ENCODE measurements around the gene DNAI7. TPM values are rescaled to one million over a fixed set of nuclear protein-coding genes. Genes with fewer than 3 reads are reported as not detected.
A peak's percentile ranks its signal among the peaks of the same experiment; 100 is the strongest.

Gene DNAI7, protein sequence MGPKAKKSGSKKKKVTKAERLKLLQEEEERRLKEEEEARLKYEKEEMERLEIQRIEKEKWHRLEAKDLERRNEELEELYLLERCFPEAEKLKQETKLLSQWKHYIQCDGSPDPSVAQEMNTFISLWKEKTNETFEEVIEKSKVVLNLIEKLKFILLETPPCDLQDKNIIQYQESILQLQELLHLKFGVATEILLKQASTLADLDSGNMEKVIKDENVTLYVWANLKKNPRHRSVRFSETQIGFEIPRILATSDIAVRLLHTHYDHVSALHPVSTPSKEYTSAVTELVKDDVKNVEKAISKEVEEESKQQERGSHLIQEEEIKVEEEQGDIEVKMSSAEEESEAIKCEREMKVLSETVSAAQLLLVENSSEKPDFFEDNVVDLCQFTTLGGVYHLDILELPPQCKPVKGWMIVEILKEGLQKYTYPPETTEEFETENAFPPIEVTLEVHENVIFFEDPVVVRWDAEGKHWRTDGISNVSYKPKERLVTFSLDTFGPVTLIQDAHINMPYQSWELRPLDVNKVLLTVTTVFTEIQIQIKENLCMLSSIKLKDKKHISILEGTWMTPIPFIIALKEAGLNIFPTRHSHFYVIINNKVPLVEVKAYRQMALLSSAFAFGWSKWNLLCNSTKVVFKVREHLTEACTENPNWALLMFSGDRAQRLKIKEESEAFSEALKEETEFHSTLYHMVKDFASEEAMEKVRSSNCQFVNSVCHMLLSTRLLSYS
- total RNA-seq, result 0.42 TPM
- polyA plus RNA-seq, result 1.1 TPM
- long read RNA-seq, donor 1, result 0 reads
- long read RNA-seq, donor 2, result 0 reads
- long read RNA-seq, donor 3, partial matches to known transcripts, result 141 of 150 reads
- long read RNA-seq, donor 3, other reads (novel, unspliced or antisense), result 9 of 150 reads
- long read RNA-seq, donor 4, result 0 reads
- long read RNA-seq, donor 5, result 0 reads
- long read RNA-seq, donor 6, result 0 reads
- long read RNA-seq, donor 7, result 0 reads
- long read RNA-seq, donor 8, result 0 reads
- long read RNA-seq, donor 9, result 0 reads
- long read RNA-seq, donor 10, result 0 reads

DNA sequence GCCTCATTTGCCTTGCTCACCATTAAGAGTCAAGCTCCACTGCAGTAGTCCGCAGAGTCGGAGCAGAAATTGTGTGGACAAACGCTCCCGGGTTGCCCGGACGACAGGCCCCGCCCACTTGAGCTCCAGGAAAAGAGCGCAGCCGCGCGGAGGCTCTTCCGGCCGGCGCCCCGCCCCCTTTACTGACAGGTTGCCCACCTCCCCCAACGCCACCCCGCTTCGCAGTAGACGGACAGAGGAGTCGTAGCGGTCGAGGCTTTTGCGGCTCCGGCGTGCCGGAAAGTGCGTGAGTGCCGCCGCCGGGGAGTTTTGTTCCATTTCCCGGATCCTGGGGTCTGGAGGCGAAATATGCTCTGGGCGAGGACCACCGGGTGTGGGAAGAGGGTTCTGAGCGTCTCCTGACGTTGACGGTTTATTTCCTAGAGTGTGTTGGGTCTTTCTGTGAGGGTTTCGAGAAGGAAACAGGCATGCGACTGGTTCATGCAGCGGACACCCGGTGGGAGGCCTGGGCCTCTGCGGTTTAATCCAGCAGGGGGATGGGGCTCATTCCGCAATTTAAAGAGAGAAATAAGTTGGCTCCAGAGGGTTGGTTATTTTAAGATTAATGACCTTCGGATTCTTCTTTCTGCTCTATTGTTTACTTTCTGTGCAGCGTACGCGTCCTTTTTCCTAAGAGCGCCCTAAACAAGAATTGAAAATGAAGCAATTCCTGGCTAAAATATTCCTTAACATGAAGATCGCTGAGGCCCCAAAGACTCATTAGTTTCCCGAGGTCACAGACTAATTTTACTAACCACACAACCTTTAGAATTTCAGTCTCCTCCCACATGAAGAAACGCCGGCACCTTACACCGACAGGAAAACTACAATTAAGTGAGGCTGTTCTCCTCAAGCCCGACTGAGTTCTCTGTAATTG, at the start of gene DNAI7, which contains the start of gene ETFRF1:
Gene DNAI7 (minus strand): TSS at position 105 of the 916 bp plus-strand sequence. CDS start 82 bp downstream, at position 23.
Gene ETFRF1 (plus strand): TSS at position 182 of the 916 bp plus-strand sequence. CDS start 8,720 bp downstream, outside the sequence.
- DNase-seq (ENCODE audit: low read depth in 6 of 9, low spot score in 9 of 9), result peak; percentile 83 to 95 (median 90)
- WGBS, result under 1% methylated on average over 54 of the region's 54 CpGs

DNA sequence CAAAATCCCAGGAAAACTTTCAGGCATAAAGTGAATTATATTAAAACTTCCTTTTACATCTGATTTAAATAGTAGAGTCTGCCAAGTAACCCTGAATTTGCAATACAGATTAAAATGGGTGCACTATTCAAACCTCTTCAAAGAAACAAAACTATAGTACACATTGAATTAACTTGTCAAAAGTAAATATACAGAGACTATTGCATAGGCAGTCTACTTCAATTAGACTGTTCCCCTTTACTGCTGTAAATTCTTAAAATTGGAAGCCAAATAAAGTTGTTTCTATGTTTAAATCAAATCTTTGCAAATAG, 48.7 kb upstream of the DNAI7 start:
- H3K4me1 ChIP-seq (ENCODE audit: control insufficient read depth in 2 of 2, insufficient read depth in 2 of 2, low read length in 2 of 2), result peaks cover 2% of the 10 kb centered on the region in 2 donors
- no peak for DNase-seq (ENCODE audit: low read depth in 6 of 9, low spot score in 9 of 9)
- peaks cover 0 to 12% of the 10 kb centered on the region in 2 donors for H3K36me3 ChIP-seq (ENCODE audit: control insufficient read depth in 2 of 2, insufficient read depth in 2 of 2, low read length in 1 of 2)
- H3K27ac ChIP-seq (ENCODE audit: low read depth in 1 of 2, low read length in 1 of 2), result no peak overlapping the region
- no peaks in the 10 kb centered on the region for H3K9me3 ChIP-seq (ENCODE audit: control insufficient read depth in 2 of 2, insufficient read depth in 1 of 2, low read length in 1 of 2)
- H3K4me3 ChIP-seq (ENCODE audit: low read length in 2 of 2), result no peak overlapping the region
- no peaks in the 10 kb centered on the region for H3K27me3 ChIP-seq (ENCODE audit: control insufficient read depth in 2 of 2, insufficient read depth in 1 of 2, low read length in 1 of 2)

More for the DNA sequence above, at the start of gene DNAI7, which contains the start of gene ETFRF1:
- Histone ChIP-seq H3K4me3 (ENCODE audit: low read length in 2 of 2) (peak within 1 kb of the TSS; percentile 88 to 96), H3K27ac (ENCODE audit: low read depth in 1 of 2, low read length in 1 of 2) (peak within 1 kb of the TSS; percentile 92 to 93), H3K4me1 (ENCODE audit: control insufficient read depth in 2 of 2, insufficient read depth in 2 of 2, low read length in 2 of 2) (peaks cover 3% of the 10 kb centered on the region in 2 donors), H3K9me3 (ENCODE audit: control insufficient read depth in 2 of 2, insufficient read depth in 1 of 2, low read length in 1 of 2) (no peaks in the 10 kb centered on the region), H3K36me3 (ENCODE audit: control insufficient read depth in 2 of 2, insufficient read depth in 2 of 2, low read length in 1 of 2) (peaks cover 0 to 4% of the 10 kb centered on the region in 2 donors), H3K27me3 (ENCODE audit: control insufficient read depth in 2 of 2, insufficient read depth in 1 of 2, low read length in 1 of 2) (no peaks in the 10 kb centered on the region)

DNA sequence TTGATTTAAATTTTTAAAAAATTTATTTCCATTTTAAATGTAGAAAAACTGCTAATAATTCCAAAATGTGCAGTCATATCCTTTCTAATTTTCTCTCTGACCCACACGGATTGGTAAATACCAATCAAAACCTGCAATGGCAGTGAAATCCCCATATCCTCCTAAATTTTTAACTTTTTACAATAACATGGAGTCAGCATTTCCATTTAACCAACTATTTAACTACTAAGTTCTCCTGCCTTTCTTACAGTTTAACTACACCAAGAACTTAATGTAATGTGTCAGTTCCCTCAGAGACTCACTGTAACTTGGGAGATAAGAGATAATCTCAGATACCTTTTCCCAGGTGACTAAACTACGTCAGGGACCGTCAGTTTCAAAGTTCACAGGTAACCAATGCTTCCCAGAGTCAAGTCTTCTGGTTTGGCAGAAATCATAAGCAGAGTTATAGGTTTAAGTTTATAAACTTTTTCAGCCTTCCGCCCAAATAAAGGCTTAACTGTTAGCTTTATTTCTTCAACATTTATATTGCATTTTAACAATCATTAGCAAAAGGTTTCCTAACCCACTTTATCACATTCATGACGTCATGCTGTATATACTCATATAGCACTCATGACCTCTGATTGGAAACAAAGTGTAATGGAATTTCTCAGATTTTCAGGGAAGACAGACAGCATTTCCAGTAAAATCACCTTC, 48.2 kb upstream of the DNAI7 start:
- peaks cover 0 to 12% of the 10 kb centered on the region in 2 donors for H3K36me3 ChIP-seq (ENCODE audit: control insufficient read depth in 2 of 2, insufficient read depth in 2 of 2, low read length in 1 of 2)
- no peak overlapping the region for H3K4me3 ChIP-seq (ENCODE audit: low read length in 2 of 2)
- no peaks in the 10 kb centered on the region for H3K9me3 ChIP-seq (ENCODE audit: control insufficient read depth in 2 of 2, insufficient read depth in 1 of 2, low read length in 1 of 2)
- H3K27ac ChIP-seq (ENCODE audit: low read depth in 1 of 2, low read length in 1 of 2), result no peak overlapping the region
- DNase-seq (ENCODE audit: low read depth in 6 of 9, low spot score in 9 of 9), result no peak
- peaks cover 2% of the 10 kb centered on the region in 2 donors for H3K4me1 ChIP-seq (ENCODE audit: control insufficient read depth in 2 of 2, insufficient read depth in 2 of 2, low read length in 2 of 2)
- 96% methylated on average over 5 of the region's 5 CpGs for WGBS
- no peaks in the 10 kb centered on the region for H3K27me3 ChIP-seq (ENCODE audit: control insufficient read depth in 2 of 2, insufficient read depth in 1 of 2, low read length in 1 of 2)

DNA sequence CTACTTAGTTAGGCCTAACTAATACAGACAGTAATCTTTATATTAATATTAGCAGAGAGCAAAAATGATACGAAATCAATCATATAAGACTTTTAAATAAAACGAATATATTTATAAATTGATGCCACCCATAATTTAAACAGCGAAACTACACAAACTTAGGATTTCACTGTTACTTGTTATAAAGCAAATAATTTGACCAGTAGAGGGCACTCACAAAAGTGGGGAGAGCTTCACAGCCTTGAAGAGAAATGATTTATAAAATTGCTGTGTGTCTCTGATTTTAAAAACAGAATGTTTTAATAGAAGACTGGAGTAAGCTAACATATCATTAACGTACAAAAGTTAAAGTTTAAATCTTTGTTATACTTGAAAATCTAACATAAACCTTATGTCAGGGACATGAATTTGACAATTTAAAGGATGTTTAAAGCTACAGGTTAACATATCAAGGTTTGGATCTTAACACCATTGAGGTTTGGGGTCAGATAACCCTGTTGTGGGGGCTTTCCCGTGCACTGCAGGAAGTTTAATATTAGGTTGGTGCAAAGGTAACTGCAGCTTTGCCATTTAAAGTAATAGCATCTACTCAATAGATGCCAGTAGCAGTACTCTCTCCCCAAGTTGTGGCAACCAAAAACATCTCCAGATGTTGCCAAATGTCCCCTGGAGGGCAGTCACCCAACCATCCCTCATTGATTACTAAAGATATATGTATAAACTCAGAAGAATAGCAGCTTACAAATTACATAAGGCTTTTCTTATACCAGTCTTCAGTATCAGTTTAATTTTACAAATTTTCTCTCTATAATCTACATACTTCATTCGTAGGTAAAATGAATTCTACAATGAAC, 46.4 kb upstream of the DNAI7 start:
- Histone ChIP-seq H3K9me3 (ENCODE audit: control insufficient read depth in 2 of 2, insufficient read depth in 1 of 2, low read length in 1 of 2) (no peaks in the 10 kb centered on the region), H3K4me1 (ENCODE audit: control insufficient read depth in 2 of 2, insufficient read depth in 2 of 2, low read length in 2 of 2) (peaks cover 0 to 2% of the 10 kb centered on the region in 2 donors), H3K27me3 (ENCODE audit: control insufficient read depth in 2 of 2, insufficient read depth in 1 of 2, low read length in 1 of 2) (no peaks in the 10 kb centered on the region), H3K36me3 (ENCODE audit: control insufficient read depth in 2 of 2, insufficient read depth in 2 of 2, low read length in 1 of 2) (peaks cover 4 to 20% of the 10 kb centered on the region in 2 donors), H3K27ac (ENCODE audit: low read depth in 1 of 2, low read length in 1 of 2) (no peak overlapping the region), H3K4me3 (ENCODE audit: low read length in 2 of 2) (no peak overlapping the region)
- peak in 5 of 9 donors; percentile 39 to 75 (median 49) for DNase-seq (ENCODE audit: low read depth in 6 of 9, low spot score in 9 of 9)
- WGBS, result 68% methylated on average over 6 of the region's 6 CpGs

DNA sequence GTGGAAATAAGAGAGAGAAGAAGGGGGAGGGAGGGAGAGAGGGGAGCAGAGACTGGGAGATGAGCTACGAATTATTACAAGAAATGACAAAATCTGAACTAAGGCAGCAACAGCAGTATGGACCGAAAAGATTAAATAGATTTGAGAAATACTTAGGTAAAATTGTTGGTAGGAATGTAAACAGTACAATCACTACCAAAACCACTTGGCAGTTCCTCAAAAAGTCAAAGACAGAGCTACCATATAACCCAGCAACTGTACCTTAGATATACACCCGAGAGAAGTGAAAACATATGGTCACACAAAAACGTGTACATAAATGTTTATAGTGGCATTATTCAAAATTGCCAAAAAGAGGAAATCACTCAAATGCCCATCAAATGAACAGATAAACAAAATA, 41.7 kb upstream of the DNAI7 start:
- peaks cover 10 to 15% of the 10 kb centered on the region in 2 donors for H3K36me3 ChIP-seq (ENCODE audit: control insufficient read depth in 2 of 2, insufficient read depth in 2 of 2, low read length in 1 of 2)
- 93% methylated on average over 4 of the region's 4 CpGs for WGBS
- DNase-seq (ENCODE audit: low read depth in 6 of 9, low spot score in 9 of 9), result no peak
- H3K4me3 ChIP-seq (ENCODE audit: low read length in 2 of 2), result no peak overlapping the region
- no peaks in the 10 kb centered on the region for H3K27me3 ChIP-seq (ENCODE audit: control insufficient read depth in 2 of 2, insufficient read depth in 1 of 2, low read length in 1 of 2)
- H3K27ac ChIP-seq (ENCODE audit: low read depth in 1 of 2, low read length in 1 of 2), result no peak overlapping the region
- H3K4me1 ChIP-seq (ENCODE audit: control insufficient read depth in 2 of 2, insufficient read depth in 2 of 2, low read length in 2 of 2), result peaks cover 0 to 2% of the 10 kb centered on the region in 2 donors
- no peaks in the 10 kb centered on the region for H3K9me3 ChIP-seq (ENCODE audit: control insufficient read depth in 2 of 2, insufficient read depth in 1 of 2, low read length in 1 of 2)

DNA sequence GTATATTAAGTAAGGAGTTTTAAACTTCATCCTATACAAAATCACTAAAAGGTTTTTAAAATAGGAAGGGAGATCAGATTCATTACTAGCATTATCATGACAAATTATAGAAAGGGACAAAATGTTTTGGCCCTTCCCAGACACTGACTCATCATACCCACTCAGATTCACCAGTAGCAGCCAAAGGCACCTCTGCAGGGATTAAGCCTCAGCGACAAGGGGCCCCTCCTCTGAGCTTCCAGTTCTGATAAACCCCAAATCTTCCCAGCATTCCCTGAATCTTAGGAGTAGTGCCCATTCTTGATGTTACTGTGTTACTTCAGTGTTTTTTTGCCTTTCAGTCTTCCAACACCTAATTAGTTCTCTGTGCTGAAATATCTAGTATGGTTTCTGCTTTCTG, 41.2 kb upstream of the DNAI7 start:
- 95% methylated on average over 1 of the region's 1 CpG for WGBS
- Histone ChIP-seq H3K9me3 (ENCODE audit: control insufficient read depth in 2 of 2, insufficient read depth in 1 of 2, low read length in 1 of 2) (no peaks in the 10 kb centered on the region), H3K4me3 (ENCODE audit: low read length in 2 of 2) (no peak overlapping the region), H3K4me1 (ENCODE audit: control insufficient read depth in 2 of 2, insufficient read depth in 2 of 2, low read length in 2 of 2) (no peaks in the 10 kb centered on the region), H3K36me3 (ENCODE audit: control insufficient read depth in 2 of 2, insufficient read depth in 2 of 2, low read length in 1 of 2) (peaks cover 10 to 15% of the 10 kb centered on the region in 2 donors), H3K27ac (ENCODE audit: low read depth in 1 of 2, low read length in 1 of 2) (no peak overlapping the region), H3K27me3 (ENCODE audit: control insufficient read depth in 2 of 2, insufficient read depth in 1 of 2, low read length in 1 of 2) (no peaks in the 10 kb centered on the region)
- DNase-seq (ENCODE audit: low read depth in 6 of 9, low spot score in 9 of 9), result no peak

DNA sequence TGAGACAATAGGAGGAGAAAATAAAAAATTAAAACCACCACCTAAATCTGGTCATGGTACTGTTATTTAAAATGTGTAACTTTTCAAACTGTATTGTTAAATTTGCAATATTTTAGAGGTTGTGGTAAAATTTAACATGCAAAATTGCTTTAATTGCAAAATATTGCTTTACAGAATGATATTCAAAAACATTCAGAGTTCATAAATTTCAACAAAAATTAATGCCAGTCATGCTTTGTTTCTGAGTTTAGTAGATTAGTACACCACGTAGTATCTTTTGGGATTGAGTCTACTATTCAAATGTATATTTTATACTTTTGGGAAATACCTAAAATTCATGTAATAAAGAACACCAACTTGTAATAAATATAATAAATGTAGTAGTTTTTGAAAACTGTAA, 18.4 kb upstream of the DNAI7 start:
- DNase-seq (ENCODE audit: low read depth in 6 of 9, low spot score in 9 of 9), result no peak
- H3K9me3 ChIP-seq (ENCODE audit: control insufficient read depth in 2 of 2, insufficient read depth in 1 of 2, low read length in 1 of 2), result no peaks in the 10 kb centered on the region
- H3K4me1 ChIP-seq (ENCODE audit: control insufficient read depth in 2 of 2, insufficient read depth in 2 of 2, low read length in 2 of 2), result no peaks in the 10 kb centered on the region
- 99% methylated on average over 1 of the region's 1 CpG for WGBS
- no peak overlapping the region for H3K4me3 ChIP-seq (ENCODE audit: low read length in 2 of 2)
- H3K27ac ChIP-seq (ENCODE audit: low read depth in 1 of 2, low read length in 1 of 2), result no peak overlapping the region
- no peaks in the 10 kb centered on the region for H3K27me3 ChIP-seq (ENCODE audit: control insufficient read depth in 2 of 2, insufficient read depth in 1 of 2, low read length in 1 of 2)
- H3K36me3 ChIP-seq (ENCODE audit: control insufficient read depth in 2 of 2, insufficient read depth in 2 of 2, low read length in 1 of 2), result peaks cover 6 to 18% of the 10 kb centered on the region in 2 donors
